NCI-H2171 (cell line): Measurements from ENCODE around the gene TFAM.
A peak's percentile ranks its signal among the peaks of the same experiment; 100 is the strongest.

ENCODE experiments used
- DNase-seq: peaks from one replicate; lab custom pipeline; 2025; lab: John Stamatoyannopoulos, UW

The TFAM gene

DNA sequence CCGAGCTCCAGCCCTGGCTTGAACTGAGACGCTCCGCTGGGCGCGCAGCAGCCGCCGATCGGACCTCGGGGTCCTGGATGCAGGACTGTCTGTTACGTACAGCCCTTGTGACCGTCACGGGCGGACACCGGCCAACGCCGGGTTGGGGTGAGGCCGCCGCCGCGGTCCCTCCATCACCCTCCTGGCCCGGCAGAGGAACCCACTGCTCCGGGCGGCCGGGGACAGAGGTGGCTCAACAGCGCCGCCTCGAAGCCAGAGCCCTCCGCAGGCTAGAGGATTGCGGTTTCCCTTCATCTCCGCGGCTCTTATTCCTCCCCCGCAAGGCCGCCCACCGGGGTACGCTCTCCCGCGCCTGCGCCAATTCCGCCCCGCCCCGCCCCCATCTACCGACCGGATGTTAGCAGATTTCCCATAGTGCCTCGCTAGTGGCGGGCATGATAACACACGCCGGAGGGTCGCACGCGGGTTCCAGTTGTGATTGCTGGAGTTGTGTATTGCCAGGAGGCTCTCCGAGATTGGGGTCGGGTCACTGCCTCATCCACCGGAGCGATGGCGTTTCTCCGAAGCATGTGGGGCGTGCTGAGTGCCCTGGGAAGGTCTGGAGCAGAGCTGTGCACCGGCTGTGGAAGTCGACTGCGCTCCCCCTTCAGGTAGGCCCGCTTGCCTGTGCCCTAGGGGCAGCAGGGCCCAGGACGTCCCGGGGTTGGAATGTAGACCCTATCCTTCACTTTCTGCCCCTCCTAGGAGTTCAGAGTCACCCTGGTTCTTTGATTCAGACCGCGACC lies at the start of gene TFAM:
Gene TFAM, plus strand, starts transcription at position 412 of the 785 bp plus-strand sequence. Its CDS starts 138 bp downstream, at position 550.
- peak; percentile 69 for DNase-seq

GRCh38 chr10:58336242-58336641 lies 49.0 kb upstream of the TFAM start:
- DNase-seq: no peak

DNA sequence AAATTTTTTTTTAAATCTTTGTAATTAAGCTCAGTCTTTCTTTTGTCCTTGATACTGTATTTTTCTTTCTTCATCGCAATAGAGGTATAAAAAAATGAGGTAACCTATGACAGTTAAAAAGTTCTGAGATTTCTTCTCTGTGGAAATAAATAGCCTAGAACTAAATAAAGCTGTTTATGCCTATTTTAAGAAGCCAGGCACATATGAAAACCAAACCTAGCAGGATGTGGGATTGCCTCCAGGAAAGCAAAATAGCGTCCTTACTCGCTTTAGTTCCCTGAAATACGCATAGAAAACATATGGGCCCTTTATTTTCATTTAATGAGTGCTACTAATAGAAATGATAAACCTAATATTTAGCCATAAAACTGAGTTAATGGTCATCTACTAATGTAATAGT lies 43.8 kb upstream of the TFAM start:
- DNase-seq: no peak

GRCh38 chr10:58341947-58342346 lies 43.3 kb upstream of the TFAM start:
- no peak for DNase-seq

DNA sequence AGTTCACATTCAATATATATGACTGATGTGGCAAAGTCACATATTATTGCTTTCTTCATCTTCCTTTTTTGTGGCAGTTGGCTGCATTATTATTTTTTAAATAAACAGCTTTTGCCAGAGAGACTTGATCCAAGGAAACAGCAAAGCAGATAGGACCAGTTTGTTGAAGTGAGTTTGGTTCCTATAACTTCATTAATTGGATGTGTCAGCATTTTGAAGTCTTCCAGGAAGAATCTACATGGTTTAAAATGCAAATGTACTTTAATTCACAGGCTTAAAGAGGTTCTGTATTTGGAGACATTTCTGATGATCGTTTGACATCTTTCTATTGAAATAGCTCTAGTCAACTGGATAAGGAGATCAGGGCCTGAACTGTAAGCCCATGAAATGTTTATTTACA lies 37.2 kb upstream of the TFAM start:
- no peak for DNase-seq

DNA sequence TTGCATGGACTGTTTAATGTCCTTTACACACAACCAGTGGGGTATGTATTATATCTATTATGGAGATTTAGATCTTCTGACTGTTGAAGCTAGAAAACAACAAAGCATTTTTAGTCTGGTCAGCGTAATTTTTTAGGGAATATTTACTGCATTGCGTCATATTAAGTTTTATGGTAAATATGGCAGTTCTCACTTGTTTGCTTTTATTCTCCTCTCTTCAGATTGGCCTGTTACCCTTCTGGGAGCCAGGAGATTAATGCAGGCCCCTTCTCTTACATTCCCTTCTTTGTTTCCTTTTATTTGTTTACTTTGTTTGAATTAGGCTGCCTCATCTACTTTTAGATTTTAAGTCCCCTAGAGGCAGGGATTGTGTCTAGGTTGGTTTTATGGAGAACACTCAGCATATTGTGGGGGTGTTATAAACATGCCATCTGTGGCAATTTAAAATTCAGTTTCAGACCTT lies 36.6 kb upstream of the TFAM start:
- DNase-seq: no peak

- DNase-seq: no peak
Observed at GRCh38 chr10:58350023-58350422, 35.2 kb upstream of the TFAM start.

DNA sequence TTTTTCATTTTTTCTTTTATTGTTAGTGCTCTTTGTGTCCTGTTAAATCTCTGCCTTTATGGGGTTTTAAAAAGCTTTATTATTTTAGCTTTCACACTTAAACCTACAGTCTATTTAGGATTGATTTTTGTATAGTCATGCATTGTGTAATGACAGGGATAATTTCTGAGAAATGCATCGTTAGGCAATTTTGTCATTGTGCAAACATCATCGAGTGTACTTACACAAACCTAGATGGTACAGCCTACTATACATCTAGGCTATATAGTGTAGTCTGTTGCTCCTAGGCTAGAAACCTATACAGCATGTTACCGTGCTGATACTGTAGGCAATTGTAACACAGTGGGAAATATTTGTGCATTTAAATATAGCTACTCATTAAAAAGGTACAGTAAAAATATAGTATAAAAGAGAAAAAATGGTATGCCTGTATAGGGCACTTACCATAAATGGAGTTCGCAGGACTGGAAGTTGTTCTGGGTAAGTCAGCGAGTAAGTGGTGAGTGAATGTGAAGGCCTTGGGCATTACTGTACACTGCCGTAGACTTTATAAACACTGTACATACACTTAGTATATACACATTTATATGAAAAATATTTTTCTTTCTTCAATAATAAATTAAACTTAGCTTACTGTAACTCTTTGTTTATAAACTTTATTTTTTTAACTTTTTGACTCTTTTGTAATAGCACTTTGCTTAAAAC lies 34.4 kb upstream of the TFAM start:
- no peak for DNase-seq

DNA sequence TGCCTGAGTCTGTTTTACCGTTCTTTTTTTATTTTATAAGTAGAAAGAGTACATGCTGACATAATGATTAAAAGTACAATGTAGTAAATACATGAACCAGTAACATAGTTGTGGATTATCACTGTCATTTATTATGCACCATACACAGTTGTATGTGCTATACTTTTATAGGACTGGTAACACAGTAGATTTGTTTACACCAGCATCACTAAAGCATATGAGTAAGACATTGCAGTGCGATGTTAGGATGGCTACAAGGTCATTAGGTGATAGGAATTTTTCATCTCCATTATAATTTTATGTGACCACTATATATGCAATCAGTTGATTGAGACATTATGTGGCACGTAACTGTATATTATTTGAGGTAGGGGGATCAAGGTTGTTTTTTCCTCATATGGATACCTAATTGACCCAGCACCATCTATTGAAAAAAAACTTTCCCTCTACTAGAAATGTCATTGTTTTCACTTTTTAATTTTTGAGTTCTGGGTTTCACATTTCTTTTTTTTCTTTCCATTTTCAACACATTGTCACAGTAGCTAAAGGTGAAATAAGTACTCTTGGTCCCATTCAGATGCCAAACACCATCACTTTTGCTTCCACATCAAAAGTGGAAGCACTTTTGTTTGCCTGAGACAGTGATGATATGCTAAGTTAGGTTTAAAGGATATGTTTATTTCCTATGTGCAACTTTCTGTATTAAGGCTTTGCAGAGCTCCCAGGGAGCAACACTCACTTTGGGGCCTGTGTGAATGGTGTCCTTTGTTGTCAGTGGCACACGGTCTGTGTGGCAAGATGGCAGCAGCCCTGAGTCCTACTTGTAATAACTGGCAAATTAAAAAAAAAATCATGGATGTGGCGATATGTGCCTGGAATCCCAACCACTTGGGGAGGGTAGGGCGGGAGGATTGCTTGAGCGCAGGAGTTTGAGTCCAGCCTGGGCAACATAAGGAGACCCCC lies 33.3 kb upstream of the TFAM start:
- no peak for DNase-seq

DNA sequence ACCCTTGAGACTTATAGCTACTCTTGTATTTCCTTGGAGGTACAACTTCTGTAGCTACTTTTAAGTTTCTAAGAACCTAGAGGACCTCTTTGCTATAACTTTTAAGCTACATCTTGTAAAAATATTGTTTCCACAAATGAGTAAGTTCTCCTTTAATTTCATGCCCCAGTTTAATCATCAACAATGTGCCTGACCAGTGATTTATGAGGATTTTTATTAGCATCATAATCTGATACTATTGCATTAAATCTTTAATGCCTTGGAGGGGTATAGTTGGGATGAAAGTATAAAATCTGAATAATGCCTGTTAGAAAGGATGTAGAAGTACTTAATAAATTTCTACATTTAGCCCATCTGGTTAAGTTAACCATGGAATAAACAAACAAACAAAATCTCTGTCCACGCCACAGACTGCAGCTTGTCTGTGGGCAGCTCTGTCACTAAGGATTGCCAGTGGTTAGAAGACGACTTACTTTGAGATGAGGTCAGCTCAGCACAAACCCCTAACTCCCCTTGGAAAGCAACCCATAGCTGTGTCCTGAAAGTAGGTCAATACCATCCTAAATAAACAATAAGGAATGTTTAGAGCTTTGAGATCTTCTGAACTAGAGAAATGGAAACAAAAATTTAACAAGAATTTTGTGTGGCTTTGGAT lies 32.1 kb upstream of the TFAM start:
- DNase-seq: no peak

GRCh38 chr10:58356756-58357155 lies 28.5 kb upstream of the TFAM start:
- no peak for DNase-seq

DNA sequence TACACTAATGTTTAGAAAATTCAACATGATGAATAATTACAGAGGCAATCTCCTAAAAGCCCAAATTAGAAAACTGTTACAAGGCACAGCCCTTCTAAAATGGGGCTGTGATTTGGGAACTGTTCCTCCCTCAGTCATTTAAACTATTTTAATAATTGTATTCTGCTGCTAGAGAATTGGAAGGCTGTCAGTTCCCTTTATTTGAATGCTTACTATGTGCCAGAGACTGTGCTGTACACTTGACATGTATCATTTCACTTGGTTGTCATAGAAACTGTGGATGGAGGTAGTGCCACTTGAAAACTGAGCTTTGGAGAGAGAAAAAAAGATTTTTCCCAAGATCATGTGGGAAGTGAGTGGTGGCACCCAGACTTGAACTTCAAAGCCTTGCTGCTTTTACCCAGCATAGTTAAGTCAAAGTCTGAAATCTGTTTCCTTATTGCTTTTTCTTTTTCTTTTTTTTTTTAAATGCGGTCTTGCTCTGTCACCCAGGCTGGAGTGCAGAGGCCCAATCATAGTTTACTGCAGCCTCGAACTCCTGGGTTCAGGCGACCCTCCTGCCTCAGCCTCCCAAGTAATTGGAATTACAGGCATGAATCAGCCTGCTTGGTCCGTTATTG lies 26.8 kb upstream of the TFAM start:
- DNase-seq: no peak

DNA sequence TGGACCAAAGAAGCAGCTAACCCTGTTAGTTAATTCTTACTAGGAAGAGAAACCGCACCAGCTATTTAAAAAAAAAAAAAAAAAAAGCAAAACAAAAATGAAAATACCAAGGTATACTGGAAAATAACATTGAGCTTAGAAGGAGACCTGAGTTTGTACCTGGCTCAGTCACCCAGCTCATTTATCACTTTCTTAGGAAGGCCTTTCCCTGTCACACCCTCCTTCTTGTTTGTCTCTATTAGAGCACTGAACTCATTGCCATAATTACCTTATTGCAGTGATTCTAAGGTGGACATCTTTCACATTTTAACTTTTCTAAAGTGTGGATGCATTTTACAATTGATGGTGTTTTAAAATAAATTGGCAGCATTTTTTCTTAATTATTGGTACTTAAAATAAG lies 26.3 kb upstream of the TFAM start:
- no peak for DNase-seq

DNA sequence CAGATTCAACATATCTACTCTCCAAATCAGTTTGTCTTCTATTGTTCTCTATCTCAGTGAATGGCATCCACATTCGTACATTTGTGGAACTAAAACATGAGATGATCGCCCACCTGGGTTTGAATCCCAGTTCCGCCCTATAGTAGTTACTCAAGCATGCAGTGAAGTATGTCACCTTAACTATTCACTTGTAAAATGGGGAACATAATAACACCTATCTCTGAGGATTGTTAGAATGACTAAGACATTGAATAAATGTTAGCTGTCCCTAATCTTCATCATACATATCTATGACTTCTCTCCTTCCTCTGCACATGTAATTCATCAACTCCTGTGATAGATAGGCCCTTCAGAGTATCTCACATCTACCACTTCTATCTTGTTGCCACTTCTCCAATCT lies 25.7 kb upstream of the TFAM start:
- no peak for DNase-seq

- DNase-seq: no peak
Observed at GRCh38 chr10:58360412-58361004, 24.7 kb upstream of the TFAM start.

GRCh38 chr10:58361353-58361752 lies 23.9 kb upstream of the TFAM start:
- no peak for DNase-seq

GRCh38 chr10:58362027-58362789 lies 23.0 kb upstream of the TFAM start:
- DNase-seq: no peak

DNA sequence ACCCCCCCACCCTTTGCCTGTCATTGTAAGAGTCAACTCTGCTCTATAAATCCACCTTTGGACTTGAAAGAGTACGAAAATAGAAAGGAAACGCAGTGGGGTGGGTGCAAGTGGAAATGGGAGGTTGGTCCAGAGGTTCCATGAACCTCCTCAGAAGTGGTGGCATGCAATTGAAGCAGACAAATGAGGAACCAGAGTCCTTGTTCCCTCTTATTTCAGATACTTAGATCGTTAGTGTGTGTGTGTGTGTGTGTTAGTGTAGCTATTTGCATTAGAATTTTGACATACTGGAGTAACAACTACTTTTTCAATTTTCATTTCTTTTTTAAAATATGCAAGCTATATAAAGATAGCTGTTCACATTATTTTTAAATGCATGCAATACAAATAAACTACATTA lies 18.1 kb upstream of the TFAM start:
- DNase-seq: no peak

- no peak for DNase-seq
Observed at GRCh38 chr10:58371473-58371872, 13.7 kb upstream of the TFAM start.
